ENCODE data around the gene ZNF391.
"Not testable (repeated sequence)": the region's sequence is repeated elsewhere in the genome, so short reads cannot be mapped to it uniquely, and the experiment has no call there.

Gene ZNF391

DNA sequence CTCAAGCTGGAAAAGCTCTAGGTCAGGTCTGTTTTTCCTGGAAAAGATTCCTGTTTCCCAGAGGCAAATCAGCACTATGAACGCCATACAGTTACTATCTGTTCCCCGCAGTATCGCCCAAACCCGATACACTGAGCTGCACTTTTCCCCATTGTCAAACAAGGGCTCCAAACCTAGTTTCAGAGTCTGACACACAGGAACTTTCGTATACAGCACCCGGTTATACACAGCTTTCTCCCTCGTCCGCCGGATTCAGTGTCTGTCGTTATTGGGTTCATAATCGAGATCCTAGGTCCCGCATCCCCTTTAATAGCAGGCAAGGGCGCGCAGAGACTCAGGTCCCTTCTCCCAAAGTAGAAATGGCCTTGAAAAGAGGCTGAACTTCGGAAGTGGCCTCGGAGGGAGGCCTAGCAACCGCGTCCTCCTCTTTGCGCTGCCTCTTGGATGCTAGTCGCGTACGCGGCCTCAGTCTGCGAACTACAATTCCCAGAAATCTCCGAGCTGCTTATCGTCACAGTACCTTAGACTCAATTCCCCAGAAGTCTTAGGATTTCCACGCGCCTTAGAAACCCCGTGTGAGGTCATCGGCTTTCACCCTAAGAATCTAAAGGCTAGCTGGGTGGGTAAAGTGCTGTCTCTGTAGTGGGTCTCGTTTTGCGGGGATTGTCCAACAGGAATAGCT, 34.2 kb downstream of the ZNF391 start:
- no peak for DNase-seq (ENCODE audit: low read depth)

- not testable (repeated sequence) for DNase-seq (ENCODE audit: low read depth)
Observed at GRCh38 chr6:27424851-27425250, 36.3 kb downstream of the ZNF391 start.

GRCh38 chr6:27426045-27426620, 37.6 kb downstream of the ZNF391 start:
- no peak for DNase-seq (ENCODE audit: low read depth)

- no peak for DNase-seq (ENCODE audit: low read depth)
Observed at GRCh38 chr6:27428502-27428901, 39.9 kb downstream of the ZNF391 start.

GRCh38 chr6:27428966-27429365, 40.4 kb downstream of the ZNF391 start:
- DNase-seq (ENCODE audit: low read depth), result no peak

DNA sequence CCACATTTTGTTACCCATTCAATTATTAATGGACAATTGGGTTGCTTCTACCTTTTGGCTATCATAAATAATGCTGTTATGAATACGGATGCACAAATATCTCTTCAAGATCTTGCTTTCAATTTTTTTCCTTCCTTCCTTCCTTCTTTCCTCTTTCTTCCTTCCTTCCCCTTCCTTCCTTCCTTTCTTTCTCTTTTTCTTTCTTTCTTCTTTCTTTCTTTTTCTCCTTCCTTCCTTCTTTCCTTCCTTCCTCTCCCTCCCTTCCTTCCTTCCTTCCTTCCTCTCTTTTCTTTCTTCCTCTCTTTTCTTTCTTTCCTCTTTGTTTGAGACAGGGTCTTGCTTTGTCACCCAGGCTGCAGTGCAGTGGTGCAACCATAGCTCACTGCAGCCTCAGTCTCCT, 45.2 kb downstream of the ZNF391 start:
- DNase-seq (ENCODE audit: low read depth), result no peak

GRCh38 chr6:27439371-27439770, 50.8 kb downstream of the ZNF391 start:
- DNase-seq (ENCODE audit: low read depth), result no peak

GRCh38 chr6:27441001-27441400, 52.4 kb downstream of the ZNF391 start:
- no peak for DNase-seq (ENCODE audit: low read depth)

GRCh38 chr6:27442932-27443331, 54.4 kb downstream of the ZNF391 start:
- no peak for DNase-seq (ENCODE audit: low read depth)

DNA sequence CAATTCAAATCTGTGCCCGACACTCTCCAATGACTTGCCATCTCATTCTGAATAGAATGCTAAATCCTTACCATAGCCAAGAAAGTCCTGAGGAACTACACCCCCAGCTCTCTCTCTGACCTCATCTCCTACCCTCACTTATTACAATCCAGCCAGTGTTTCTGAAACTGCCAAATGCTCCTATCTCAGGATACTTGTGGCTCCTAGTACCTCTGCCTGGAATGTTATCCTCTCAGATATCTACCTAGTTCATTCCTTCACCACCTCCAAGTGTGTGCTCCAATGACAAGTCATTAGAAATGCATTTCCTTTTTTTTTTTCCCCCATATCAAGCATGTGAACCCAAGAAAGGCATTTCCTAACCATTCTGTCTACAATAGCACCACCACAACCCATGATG, 59.9 kb downstream of the ZNF391 start:
- no peak for DNase-seq (ENCODE audit: low read depth)

- no peak for DNase-seq (ENCODE audit: low read depth)
Observed at GRCh38 chr6:27451660-27452390, 63.3 kb downstream of the ZNF391 start.

DNA sequence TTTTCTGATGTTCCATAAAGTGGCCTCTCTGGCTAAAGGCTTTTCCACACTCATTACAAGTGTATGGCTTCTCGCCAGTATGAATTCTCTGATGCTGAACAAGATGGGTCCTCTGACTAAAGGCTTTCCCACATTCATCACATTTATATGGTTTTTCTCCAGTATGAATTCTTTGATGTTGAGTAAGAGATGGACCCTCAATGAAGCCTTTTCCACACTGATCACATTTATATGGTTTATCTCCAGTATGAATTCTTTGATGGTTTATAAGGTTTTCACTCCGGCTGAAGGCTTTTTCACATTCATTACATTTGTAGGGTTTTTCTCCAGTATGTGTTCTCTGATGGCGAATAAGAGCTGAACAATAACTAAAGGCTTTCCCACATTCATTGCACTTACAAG, 63.9 kb downstream of the ZNF391 start:
- DNase-seq (ENCODE audit: low read depth), result no peak

Data from stimulated activated CD8-positive, alpha-beta memory T cell treated with anti-CD3 and anti-CD28 coated beads, Interleukin-12 subunit alpha, Interleukin-12 subunit beta, amount 100 ng/mL, for 1 hour (primary cell).